ENCODE results near the gene EBP.

DNA sequence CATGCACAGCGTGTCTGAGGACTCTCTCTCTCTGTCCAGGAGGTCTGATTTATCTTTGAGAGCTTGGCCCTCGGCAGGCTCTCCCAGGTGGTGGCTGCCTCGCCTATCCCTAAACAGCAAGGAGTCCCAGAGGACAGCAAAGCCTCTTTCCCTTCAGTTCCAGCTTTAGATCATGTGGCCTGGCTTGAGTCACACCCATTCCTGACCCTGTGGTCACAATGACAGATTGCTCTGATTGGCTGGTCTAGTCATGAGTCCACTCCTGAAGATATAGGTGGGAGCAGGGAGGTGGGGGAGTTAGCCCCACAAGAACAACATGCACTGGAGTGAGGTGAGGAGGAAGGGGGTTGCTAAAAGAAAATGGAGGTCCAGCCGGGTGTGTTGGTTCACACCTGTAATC is 24.9 kb upstream of the EBP start:
- TF ChIP-seq POLR2A (IDR thresholded peaks at IDR 0.05) = no peak
- no peak for TF ChIP-seq CTCF (IDR thresholded peaks at IDR 0.05 in 8 of 11, conservative IDR thresholded peaks at IDR 0.05 in 3 of 11)
- TF ChIP-seq POLR2AphosphoS5 (IDR thresholded peaks at IDR 0.05) = no peak

Measured in spleen (tissue), 7 donors.